SW480 (cell line): ENCODE measurements around the gene PDE8A.
"Not testable (repeated sequence)": the region's sequence is repeated elsewhere in the genome, so short reads cannot be mapped to it uniquely, and the experiment has no call there.

ENCODE experiments used
- DNase-seq: peaks from one replicate; pipeline ENCODE4 v3.0.0-alpha.2; 2016; ENCODE audit warnings: low spot score

The PDE8A gene

DNA sequence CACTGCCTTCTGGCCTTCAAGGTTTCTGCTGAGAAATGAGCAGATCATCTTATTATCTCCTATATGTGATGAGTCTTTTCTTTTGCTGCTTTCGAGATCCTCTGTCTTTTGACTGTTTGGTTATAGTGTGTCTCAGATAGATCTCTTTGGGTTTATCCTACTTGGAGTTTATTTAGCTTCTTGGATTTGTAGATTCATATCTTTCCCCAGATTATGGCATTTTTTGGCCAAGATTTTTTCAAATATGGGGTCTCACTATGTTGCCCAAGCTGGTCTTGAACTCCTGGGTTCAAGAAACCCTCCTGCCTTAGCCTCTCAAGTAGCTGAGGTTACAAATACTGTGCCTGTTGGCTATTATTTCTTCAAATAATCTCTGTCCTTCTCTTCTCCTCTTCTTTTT lies 150.3 kb downstream of the PDE8A start:
- DNase-seq = no peak

DNA sequence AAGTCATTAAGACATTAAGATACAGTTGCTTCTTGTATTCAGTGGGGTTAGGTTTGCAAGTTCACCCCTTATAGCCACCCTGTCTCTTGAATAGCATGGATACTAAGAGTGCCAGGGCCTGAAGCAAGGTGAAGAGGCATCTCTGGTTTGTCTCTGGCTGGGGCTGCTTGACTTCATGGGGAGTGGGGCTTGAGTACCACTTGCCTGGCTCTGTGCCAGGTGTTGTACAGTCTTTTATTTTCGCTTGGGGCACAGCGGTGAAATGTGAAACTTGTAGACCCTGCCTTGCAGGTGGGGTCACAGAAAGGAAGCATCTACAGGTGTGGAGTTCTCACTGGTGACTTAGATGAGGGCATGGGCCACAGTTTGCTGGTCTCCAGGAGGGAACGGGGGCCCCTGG lies 152.1 kb downstream of the PDE8A start:
- no peak for DNase-seq

DNA sequence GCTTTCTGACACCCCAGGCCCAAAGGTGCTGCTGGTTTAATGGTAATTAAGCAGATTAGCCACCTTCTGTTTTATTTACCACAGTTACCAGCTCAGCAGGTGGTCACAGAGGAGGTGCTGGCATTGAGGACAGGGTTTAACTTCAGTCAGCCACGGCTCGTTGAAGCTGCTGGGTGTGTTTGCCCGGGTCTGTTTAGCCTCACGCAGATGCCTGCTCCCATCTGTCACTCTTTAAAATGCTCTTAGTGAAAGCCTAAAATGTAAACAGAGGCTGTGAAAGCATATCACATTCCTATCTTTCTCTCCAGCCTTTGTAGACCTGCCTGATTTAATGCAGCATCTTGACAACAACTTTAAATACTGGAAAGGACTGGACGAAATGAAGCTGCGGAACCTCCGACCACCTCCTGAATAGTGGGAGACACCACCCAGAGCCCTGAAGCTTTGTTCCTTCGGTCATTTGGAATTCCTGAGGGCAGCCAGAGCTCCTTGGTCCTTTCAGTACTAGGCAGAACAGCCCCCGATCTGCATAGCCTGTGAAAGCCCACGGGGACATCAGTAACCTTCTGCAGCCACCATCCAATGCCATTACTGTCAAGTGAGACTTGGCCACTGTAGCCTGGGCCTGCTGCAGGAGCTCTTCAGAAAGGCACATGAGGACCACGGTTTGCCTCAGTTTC lies 156.0 kb downstream of the PDE8A start:
- DNase-seq = no peak

DNA sequence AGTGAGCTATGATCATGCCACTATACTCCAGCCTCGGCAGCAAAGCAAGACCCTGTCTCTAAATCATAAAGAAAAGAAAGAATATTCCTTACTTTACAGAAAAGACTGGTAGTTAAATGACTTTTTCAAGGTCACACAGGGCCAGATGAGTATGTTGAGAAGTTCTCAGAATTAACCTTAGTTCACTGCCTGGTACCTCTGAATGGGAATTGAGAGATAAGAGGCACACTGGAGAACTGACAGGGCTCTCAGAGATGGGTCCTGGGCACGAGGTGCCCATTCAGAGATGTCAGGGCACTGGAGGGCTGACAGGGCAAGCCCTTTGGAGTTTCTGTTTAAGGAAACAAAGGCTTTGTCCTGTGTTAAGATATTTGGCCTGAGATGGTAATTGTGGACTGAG lies 157.7 kb downstream of the PDE8A start:
- DNase-seq = no peak

DNA sequence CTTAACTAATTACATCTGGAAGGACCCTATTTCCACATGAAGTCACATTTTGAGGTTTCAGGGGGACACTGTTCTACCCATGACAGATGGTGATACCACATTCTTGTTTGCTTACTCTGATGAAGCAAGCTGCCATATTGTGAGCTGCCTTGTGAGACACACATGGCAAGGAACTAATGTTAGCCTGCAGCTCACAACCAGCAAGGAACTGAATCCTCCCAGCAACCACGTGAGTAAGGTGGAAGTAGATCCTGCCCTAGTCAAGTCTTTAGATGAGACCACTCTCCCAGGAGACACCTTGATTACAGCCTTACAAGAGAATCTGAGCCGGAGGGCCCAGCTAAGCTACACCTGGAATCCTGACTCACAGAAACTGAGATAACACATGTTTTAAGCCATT lies 160.1 kb downstream of the PDE8A start:
- no peak for DNase-seq

DNA sequence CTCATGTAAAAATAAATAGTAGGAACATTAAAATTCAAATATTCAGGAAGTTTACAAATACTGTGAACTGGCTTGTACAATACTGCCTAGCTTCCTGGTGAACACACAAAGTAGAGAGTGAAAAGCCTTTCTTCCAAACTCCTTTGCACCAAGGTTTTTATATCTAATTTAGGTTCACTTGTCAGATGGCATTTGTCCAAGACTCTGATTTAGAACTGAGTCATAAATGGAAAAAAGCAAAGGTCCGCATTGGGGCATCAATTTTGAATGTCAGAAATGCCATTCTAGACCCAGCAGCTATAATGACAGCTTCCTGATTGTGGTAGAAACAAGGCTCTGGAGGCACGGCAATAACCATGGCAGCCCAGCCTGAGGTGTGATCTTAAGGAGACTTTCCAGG lies 160.7 kb downstream of the PDE8A start:
- DNase-seq = no peak

DNA sequence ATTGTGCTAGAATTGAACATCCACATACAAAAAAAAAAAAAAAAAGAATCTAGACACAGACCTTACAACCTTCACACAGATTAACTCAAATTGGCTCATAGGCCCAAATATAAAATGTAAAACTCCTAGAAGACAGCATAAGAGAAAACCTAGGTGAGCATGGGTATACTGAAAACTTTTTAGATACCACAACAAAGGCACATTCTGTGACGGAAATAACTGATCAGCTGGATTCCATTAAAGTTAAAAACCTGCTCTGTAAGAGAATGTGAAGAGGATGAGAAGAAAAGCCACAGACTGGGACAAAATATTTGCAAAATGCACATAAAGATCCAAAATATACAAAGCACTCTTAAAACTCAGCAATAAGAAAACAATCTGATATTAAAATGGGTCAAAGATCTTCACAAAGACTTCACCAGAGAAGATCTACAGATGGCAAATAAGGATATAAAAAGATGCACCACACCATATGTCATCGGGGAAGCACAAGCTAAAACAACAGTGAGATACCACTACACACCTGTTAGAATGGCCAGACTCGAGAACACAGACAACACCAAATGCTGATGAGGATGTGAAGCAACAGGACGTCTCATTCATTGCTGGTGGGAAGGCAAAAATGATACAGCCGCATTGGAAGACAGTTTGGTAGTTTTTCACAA lies 167.9 kb downstream of the PDE8A start:
- no peak for DNase-seq

DNA sequence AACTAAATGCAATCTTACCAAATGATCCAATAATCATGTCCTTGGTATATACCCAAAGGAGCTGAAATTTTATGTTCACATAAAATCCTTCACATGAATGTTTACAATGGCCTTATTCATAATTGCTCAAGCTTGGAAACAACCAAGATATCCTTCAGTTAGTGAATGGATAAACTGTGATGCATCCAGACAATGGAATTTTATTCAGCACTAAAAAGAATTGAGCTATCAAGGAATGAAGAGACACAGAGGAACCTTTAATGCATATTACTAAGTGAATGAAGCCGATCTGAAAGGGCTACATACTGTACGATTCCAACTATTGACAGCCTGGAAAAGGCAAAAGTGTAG lies 168.4 kb downstream of the PDE8A start:
- DNase-seq = no peak

DNA sequence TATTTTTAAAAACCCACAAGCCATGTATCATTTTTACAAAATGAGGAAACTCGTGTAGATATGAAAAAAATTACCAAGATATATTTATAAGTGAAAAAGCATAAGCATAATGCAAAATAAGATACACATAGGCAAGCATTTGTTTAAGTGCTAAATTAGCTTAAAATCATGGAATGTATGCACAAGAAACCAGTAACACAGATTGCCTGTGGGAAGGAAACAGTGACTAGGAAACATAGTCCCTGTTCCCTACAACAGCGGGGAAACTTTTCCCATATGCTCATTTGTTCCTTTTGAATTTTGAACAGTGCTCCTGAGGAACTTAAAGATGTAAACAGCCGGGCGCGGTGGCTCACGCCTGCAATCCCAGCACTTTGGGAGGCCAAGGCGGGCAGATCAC lies 169.5 kb downstream of the PDE8A start:
- DNase-seq = no peak

DNA sequence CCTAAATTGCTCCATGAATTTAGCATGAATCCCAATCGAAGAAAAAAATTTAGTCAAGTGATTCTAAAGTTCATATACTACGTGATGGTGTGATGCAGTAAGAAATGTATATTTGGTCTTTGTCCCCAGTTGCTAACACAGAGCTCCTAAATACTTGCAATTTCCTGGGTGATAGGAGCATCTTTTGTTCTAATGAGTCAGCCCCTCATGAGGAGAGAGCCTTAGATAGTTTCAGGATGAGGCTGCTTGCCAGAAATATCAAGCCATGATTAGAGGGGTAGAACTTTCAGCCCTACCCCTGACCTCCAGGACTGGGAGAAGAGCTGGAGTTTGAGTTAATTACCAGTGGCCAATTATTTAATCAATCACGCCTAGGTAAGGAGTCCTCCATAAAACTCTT lies 170.2 kb downstream of the PDE8A start:
- DNase-seq = no peak

DNA sequence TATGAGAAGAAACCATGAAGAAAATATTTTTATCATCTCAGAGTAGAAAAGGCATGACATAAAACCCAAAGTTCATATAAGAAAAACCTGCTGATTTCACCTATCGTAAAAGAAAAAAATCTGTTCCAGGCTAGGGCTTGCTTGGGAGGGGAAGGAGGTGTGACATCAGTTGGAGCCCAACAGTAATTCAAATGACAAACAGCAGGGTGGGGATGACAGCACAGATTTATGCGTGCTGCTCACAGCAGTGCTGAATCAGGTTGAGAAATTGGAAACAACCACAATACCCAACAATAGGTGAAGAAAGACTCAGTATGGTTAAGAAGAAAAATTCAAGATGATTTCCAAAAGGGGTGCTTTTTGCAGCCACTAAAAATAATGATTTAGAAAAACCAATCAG lies 172.4 kb downstream of the PDE8A start:
- peak; percentile 25 for DNase-seq

DNA sequence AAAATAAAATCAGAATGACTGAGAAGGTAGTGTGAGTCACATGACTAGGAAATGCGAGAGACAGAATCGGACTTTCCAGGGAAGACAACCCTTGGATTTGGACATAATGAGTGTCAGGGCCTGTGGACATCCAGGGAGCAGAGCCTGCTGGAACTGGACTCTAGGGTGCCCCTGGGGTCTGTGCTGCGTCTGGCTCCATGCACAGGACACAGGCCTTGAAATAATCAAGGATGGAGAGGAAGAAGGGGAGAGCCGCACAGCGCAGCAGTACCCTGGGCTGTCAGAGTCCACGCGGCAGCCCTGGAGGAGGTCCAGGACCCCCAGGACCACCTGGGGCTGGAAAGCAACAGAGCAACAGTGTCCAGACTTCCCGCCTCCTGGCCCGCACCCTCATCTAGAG lies 173.7 kb downstream of the PDE8A start:
- no peak for DNase-seq

DNA sequence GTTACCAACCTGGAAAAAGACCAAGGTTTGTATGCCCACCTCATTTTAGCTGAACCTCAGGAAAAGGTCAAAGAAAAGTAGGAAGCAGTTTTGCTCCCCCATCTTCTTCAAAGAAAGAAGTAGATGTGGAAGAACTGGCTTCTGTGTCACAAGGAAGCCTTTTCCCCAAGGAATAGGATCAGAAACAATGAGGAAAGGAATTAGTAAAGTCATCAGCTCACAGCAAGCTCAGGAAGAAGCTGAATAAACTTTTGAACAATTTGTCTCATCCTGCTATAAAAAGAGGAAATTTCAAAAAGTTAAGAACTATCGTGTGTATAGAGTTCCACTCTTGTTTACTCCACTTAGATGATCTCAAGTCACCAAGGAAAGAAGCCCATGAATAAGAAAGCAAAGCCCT lies 174.2 kb downstream of the PDE8A start:
- no peak for DNase-seq

DNA sequence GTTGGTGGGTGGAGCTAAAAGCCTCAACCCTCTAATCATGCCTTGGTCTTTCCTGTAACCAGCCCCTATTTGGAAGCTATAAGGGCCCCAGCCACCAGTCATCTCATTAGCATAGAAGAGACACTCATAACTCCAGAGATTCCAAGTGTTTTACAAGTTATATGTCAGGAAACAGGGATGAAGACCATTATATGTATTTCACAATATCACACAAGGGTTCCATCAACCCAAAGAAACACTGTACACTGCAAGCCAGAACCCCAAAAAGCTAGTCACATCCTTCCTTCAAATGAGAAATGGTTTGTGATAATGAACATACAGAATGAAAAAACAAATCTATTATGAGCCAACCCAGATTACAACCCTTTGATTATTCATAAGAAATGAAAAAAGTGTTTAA lies 175.7 kb downstream of the PDE8A start:
- DNase-seq = no peak

DNA sequence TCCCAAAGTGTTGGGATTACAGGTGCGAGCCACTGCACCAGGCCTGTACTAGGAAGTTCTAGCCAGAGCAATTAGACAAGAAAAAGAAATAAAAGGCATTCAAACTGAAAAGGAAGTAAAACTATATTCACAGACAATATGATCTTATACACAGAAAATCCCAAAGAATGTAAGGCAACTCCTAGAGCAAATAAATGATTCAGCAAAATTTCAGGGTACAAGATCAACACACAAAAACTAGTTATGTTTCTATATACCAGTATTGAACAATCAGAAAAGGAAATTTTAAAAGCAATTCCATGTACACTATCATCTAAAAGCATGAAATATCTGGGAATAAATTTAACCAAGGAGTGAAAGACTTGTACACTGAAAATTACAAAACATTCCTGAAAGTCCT lies 180.6 kb downstream of the PDE8A start:
- DNase-seq = no peak

DNA sequence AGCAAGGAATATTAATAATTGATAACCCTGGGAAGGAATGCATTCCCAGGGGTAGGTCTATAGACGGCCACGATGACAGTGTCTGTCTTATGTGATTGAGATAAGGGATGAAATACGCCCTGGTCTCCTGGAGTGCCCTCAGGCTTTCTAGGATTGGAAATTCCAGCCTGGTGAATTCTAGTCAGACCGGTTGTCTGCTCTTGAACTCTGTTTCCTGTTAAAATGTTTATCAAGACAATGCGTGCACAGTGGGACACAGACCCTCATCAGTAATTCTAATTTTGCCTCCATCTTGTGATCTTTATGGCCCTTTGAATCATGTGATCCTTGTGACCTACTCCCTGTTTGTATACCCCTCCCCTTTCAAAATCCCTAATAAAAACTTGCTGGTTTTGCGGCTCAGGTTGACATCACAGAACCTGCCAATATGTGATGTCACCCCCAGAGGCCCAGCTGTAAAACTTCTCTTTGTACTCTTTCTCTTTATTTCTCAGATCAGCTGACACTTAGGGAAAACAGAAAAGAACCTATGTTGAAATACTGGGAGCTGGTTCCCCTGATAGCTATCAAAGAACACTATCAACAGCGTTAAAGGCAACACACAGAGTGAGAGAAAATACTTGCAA lies 183.3 kb downstream of the PDE8A start:
- DNase-seq = no peak

DNA sequence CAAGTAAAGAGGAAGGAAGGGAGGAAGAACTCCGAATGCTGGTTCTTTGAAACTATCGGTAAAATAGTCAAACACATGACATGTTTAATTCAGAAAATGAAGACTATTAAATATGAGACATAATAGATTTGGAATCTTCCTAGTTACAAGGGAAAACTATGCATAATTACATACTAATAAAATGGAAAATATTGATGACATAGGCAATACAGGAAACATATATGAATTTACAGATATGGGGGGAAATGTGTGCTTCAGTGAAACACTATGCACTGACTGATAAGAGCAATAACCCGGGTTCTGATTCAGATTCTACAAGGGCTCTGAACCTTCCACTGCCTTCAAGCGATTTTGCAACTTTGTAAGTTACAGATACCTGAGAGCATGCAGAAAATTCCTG lies 185.9 kb downstream of the PDE8A start:
- no peak for DNase-seq

DNA sequence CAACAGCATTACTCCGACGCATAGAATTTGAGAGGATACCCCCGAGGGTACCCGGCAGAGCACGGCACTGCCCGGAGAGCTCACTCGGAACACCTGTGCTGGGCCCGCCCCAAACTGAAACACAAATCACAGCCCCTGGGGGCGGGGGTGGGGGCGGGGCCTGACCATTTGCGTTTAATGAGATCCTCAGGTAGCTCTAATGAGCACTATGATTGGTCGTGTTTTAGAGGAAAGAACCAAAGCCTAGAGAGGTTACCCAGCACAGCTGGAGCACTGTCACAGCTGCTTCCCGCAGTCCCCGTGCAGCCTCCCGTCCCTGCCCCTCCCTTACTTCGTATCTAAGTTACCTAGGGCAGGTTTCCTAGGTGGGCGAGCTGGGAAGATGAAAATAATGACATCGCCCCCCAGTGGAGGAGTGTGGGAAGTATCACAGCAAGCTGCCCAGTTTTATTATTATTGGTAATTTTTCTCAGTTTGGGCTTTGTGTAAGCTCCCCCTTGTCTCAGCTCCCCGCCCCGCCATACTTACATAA lies 187.1 kb downstream of the PDE8A start:
- DNase-seq = peak; percentile 94

DNA sequence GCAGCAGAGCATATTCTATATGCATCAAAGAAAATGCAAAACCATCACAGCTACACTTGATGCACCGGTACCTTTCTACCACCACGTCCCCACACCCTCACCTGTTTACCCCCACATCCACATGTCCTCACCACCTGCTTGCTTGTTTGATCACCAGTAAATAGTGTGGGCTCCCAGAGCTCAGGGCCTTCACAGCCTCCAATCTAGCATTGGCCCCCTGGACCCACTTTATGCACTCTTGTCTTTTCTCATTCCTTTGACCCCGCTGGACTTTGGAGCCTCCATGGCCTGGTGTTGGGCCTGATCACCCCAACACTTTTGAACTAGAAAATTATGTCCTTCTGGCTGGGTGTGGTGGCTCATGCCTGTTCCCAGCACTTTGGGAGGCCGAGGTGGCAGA lies 190.1 kb downstream of the PDE8A start:
- no peak for DNase-seq

DNA sequence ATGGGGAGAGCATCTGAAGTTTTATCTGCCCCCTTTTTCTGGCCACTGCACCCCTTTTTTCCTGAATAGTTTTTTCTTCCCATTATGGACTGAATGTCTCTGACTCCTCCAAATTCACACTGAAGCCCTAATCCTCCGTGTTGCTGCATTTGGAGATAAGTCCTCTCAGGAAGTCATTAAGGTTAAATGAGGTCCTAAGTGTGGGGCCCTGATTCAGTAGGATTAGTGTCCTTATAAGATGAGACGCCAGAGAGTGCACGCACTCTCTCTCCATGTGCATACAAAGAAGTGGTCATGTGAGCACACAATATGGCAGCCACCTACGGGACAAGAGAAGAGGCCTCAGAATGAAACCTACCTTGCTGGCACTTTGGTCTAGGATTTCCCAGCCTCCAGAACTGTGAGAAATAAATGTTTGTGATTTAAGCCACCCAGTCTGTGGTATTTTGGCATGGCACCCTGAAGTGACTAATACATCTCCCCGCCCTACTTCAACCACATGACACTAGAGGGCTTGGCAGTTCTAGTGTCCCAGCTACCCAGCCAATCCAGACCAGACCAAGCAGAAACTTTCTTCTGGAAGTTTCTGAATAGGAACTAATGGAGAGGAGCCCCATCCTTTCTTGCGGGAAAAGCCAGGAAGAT lies 191.3 kb downstream of the PDE8A start:
- no peak for DNase-seq

DNA sequence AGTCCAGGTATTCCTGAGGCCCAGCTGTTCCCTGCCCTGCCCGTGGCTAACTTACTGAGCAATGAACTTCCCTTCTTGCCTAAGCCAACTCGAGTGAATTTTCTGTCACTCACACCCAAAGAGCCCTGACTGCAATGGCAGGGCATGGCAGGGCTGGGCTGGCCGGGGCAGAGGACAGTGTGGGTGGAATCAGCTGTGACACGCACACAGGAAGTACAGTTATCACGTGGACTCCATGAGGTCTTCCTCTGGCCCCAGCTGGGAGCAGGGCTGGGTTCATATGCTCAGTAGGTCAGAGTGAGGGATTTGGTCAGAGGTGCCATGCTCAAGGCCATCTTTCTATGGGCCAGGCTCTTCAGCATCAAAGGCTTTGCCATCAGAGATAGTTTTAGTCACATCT lies 192.0 kb downstream of the PDE8A start:
- DNase-seq = not testable (repeated sequence)

DNA sequence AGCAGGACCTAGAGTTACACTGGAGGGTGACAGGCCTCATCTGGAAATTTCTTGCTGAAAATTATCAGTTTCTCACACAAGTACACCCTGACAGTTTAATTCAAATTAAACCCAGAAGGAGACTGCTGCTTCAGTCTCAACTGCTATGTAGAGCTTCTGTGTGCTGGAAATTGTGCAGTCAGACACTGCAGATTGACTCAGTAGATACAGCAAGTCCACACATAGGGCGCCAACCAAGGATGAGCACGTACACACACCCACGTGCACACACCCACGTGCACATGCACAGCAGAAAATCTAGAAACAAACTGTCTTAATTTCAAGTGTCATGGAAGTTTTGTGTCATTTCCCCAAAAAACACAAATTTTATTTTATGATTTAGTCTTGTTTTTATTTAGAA lies 192.9 kb downstream of the PDE8A start:
- DNase-seq = no peak

DNA sequence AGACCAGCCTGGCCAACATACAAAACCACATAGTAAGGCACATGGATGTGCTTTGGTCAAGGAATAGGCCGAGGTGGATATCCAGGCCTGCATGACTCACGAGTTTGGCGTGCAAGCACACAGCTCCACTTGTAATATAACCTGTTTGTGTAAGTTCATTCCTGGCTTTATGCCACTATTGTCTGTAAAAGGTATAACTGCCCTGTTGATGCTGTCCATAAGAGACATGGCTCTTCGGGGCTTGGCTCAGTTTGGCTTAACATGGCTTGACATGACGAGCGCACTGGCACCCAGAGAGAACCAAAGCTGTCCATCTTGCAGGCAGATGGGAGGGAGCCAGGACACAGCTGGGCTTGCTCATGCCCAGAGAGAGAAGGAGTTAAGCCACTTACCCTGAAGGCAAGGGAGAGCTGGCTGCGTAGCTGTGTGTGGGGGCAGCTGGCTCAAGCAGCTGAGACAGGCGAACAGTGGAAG lies 195.4 kb downstream of the PDE8A start:
- DNase-seq = peak; percentile 84
